Measurements from ENCODE around the gene ELK4. TPM values are rescaled to one million over a fixed set of nuclear protein-coding genes. Genes with fewer than 3 reads are reported as not detected.
"Not testable (repeated sequence)": the region's sequence is repeated elsewhere in the genome, so short reads cannot be mapped to it uniquely, and the experiment has no call there.

Gene ELK4
- total and polyA plus RNA-seq, 11 donors, result 5.0 to 54.9 (median 35.7) TPM

DNA sequence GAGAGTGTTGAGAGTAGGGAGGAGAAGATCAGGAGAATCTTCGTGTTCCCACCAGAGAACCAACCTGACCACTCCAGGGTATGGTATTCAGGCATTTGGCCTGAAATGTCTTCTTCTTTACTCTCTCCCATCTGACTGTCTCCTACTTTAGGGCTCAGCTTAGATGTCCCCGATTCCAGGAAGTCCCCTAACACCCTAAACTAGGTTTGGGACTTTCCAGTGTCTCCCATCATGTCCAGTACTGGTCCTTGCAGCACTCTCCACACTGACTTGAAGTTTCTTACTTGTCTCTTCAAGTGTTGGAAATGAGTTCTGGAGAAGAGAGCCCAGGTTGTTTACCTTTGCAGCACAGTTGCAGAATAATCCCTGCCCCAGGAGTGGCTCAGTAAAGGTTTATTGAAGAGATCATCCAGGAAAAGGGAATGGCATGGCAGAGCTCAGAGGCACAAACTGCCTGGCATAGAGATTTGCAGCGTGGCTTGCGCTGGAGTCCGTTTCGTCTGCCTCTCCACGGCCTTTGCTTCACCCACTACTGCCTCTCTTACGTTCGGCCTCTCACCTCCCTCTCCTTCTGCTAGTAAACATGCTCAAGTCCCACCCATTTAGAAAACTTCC, 6.2 kb upstream of the ELK4 start:
- TF ChIP-seq, protein P1, sequence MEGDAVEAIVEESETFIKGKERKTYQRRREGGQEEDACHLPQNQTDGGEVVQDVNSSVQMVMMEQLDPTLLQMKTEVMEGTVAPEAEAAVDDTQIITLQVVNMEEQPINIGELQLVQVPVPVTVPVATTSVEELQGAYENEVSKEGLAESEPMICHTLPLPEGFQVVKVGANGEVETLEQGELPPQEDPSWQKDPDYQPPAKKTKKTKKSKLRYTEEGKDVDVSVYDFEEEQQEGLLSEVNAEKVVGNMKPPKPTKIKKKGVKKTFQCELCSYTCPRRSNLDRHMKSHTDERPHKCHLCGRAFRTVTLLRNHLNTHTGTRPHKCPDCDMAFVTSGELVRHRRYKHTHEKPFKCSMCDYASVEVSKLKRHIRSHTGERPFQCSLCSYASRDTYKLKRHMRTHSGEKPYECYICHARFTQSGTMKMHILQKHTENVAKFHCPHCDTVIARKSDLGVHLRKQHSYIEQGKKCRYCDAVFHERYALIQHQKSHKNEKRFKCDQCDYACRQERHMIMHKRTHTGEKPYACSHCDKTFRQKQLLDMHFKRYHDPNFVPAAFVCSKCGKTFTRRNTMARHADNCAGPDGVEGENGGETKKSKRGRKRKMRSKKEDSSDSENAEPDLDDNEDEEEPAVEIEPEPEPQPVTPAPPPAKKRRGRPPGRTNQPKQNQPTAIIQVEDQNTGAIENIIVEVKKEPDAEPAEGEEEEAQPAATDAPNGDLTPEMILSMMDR (IDR thresholded peaks at IDR 0.05), result no peak
- no peak for TF ChIP-seq POLR2A (IDR thresholded peaks at IDR 0.05)
- Histone ChIP-seq H3K27me3 (no peaks in the 10 kb centered on the region), H3K9me3 (no peaks in the 10 kb centered on the region), H3K36me3 (no peaks in the 10 kb centered on the region), H3K27ac (no peak overlapping the region), H3K4me3 (no peak overlapping the region), H3K4me1 (peaks cover 0 to 23% (median 9%) of the 10 kb centered on the region in 12 donors)
- 90 to 96% (median 95%) methylated on average over 9 of the region's 9 CpGs for WGBS, 4 donors
- no peak for ATAC-seq
- no peak for DNase-seq
- intact Hi-C loops (cut with DNase I), result loop anchor here in 3 of 10 donors (5.0 to 10.0 kb wide), 3 partner anchors 103 to 111 kb away; no protein-coding TSS in a partner anchor

DNA sequence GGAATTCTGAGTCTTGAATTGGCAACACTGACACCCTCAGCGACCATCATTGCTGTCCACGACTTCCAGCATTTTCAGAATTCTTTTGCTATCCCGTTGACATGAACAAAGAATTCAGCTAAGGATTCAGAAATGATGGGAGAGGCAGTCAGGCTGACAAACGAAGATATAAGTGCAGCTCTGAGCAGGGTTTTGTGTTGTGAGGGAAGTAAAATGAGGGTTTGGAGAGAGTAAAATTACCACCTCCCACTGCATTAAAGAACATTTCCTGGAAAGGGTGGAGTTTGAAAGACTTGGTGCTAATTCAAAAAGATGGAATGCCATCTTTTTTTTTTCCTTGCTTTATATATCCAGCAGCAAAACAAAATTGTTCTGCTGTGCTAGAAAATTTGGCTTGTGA, 4.9 kb upstream of the ELK4 start:
- intact Hi-C loops (cut with DNase I), result loop anchor here in 3 of 10 donors (5.0 to 10.0 kb wide), 3 partner anchors 102 to 109 kb away; no protein-coding TSS in a partner anchor
- Histone ChIP-seq H3K27ac (peak overlapping the region in 5 of 12 donors; percentile 3 to 54 (median 17)), H3K27me3 (no peaks in the 10 kb centered on the region), H3K9me3 (no peaks in the 10 kb centered on the region), H3K36me3 (no peaks in the 10 kb centered on the region), H3K4me1 (peaks cover 0 to 31% (median 15%) of the 10 kb centered on the region in 12 donors), H3K4me3 (no peak overlapping the region)
- DNase-seq (no peak), ATAC-seq (no peak)
- no peak for TF ChIP-seq POLR2A (IDR thresholded peaks at IDR 0.05)
- TF ChIP-seq, protein P1 (IDR thresholded peaks at IDR 0.05), result no peak
- WGBS, 4 donors, result 11 to 17% (median 12%) methylated on average over 4 of the region's 4 CpGs

DNA sequence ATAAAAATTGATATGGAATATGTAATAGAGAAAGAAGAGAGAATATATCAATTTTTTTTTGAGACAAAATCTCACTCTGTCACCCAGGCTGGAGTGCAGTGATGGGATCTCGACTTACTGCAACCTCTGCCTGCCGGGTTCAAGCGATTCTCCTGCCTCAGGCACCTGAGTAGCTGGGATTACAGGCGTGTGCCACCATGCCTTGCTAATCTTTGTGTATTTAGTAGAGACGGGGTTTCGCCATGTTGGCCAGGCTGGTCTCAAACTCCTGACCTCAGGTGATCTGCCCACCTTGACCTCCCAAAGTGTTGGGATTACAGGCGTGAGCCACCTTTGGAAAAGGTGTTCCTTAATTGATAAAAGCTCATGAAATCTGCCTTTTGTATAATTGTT, 4.3 kb upstream of the ELK4 start:
- peaks cover 0 to 31% (median 15%) of the 10 kb centered on the region in 12 donors for H3K4me1 ChIP-seq
- not testable (repeated sequence) for H3K27me3 ChIP-seq, H3K27ac ChIP-seq, DNase-seq, H3K36me3 ChIP-seq, H3K9me3 ChIP-seq, H3K4me3 ChIP-seq, ATAC-seq
- intact Hi-C loops (cut with DNase I), result loop anchor here in 3 of 10 donors (5.0 to 10.0 kb wide), 3 partner anchors 101 to 109 kb away; no protein-coding TSS in a partner anchor
- WGBS, 4 donors, result 87 to 91% (median 88%) methylated on average over 7 of the region's 7 CpGs

DNA sequence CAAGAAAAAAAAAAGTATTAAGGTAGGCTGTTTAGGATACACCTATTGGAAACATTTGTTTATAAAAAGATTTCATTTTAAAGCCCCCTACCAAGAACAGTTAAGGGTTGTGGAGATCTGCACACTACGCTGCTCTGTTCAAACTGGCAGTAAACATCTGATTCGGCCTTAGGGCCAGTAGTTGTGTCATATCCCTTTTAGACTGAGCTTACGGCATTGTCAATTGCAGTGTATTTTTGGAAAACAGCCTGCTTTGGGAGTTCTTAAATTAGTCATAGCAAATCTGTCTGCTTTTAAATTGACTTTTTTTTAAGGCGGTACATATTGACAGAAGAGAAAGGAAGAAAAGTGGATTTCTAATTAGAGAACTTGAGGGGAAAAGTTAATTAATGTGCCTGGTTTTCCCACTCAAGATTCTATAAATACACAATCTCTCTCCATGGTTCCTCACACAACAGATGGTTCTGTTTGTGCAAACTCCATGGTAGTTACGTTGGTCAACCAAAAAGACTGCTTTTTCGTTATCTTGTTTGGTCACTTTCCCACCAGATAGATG, 1.7 kb upstream of the ELK4 start:
- Histone ChIP-seq H3K27me3 (no peaks in the 10 kb centered on the region), H3K27ac (peak overlapping the region in 8 of 12 donors; percentile 30 to 97 (median 92)), H3K36me3 (peaks cover 0 to 4% (median 0%) of the 10 kb centered on the region in 9 donors), H3K9me3 (no peaks in the 10 kb centered on the region), H3K4me1 (peaks cover 4 to 52% (median 28%) of the 10 kb centered on the region in 12 donors), H3K4me3 (peak overlapping the region in 1 of 12 donors; percentile 71)
- intact Hi-C loops (cut with DNase I), result loop anchor here (2.0 to 10.0 kb wide), 9 partner anchors 36 to 146 kb away; no protein-coding TSS in a partner anchor
- no peak for DNase-seq
- no peak for ATAC-seq
- TF ChIP-seq, protein P1 (IDR thresholded peaks at IDR 0.05), result no peak
- TF ChIP-seq POLR2A (IDR thresholded peaks at IDR 0.05), result no peak
- WGBS, 4 donors, result 50 to 80% (median 62%) methylated on average over 6 of the region's 6 CpGs

Measured in heart left ventricle (tissue), 16 donors.